Measurements from ENCODE around the gene EXOG. TPM values are rescaled to one million over a fixed set of nuclear protein-coding genes. Genes with fewer than 3 reads are reported as not detected.

Gene EXOG
- total RNA-seq, 2 donors from 2014 or later = 6.4 to 12.4 TPM

GRCh38 chr3:38567498-38567897, 71.4 kb downstream of the EXOG start:
- no peaks in the 10 kb centered on the region for H3K9me3 ChIP-seq
- TF ChIP-seq POLR2A (IDR thresholded peaks at IDR 0.05) = no peak
- TF ChIP-seq CTCF (IDR thresholded peaks at IDR 0.05) = no peak
- TF ChIP-seq POLR2AphosphoS5 (IDR thresholded peaks at IDR 0.05) = no peak
- H3K27me3 ChIP-seq (replicated peaks; ENCODE audit: insufficient read depth) = no peaks in the 10 kb centered on the region
- H3K4me3 ChIP-seq = no peak overlapping the region
- H3K36me3 ChIP-seq = no peaks in the 10 kb centered on the region
- 92% methylated on average over 4 of the region's 4 CpGs for WGBS
- intact Hi-C loops (cut with DNase I) = no loop called here
- no peak overlapping the region for H3K27ac ChIP-seq
- DNase-seq (ENCODE audit: low spot score) = no peak
- no peaks in the 10 kb centered on the region for H3K4me1 ChIP-seq (replicated peaks)

GRCh38 chr3:38573111-38573510, 77.0 kb downstream of the EXOG start:
- no peak for DNase-seq (ENCODE audit: low spot score)
- TF ChIP-seq POLR2AphosphoS5 (IDR thresholded peaks at IDR 0.05) (no peak), CTCF (IDR thresholded peaks at IDR 0.05) (no peak), POLR2A (IDR thresholded peaks at IDR 0.05) (no peak)
- H3K4me1 ChIP-seq (replicated peaks) = no peaks in the 10 kb centered on the region
- H3K27me3 ChIP-seq (replicated peaks; ENCODE audit: insufficient read depth) = no peaks in the 10 kb centered on the region
- no peak overlapping the region for H3K4me3 ChIP-seq
- no peaks in the 10 kb centered on the region for H3K9me3 ChIP-seq
- intact Hi-C loops (cut with DNase I) = no loop called here
- no peak overlapping the region for H3K27ac ChIP-seq
- no peaks in the 10 kb centered on the region for H3K36me3 ChIP-seq
- 95% methylated on average over 3 of the region's 3 CpGs for WGBS

- Histone ChIP-seq H3K4me3 (no peak overlapping the region), H3K9me3 (no peaks in the 10 kb centered on the region), H3K27ac (no peak overlapping the region), H3K27me3 (replicated peaks; ENCODE audit: insufficient read depth) (no peaks in the 10 kb centered on the region), H3K36me3 (no peaks in the 10 kb centered on the region), H3K4me1 (replicated peaks) (no peaks in the 10 kb centered on the region)
- 55% methylated on average over 3 of the region's 3 CpGs for WGBS
- intact Hi-C loops (cut with DNase I) = no loop called here
- DNase-seq (ENCODE audit: low spot score) = no peak
- TF ChIP-seq POLR2A (IDR thresholded peaks at IDR 0.05) (no peak), POLR2AphosphoS5 (IDR thresholded peaks at IDR 0.05) (no peak), CTCF (IDR thresholded peaks at IDR 0.05) (no peak)
Measured at GRCh38 chr3:38573556-38573955, 77.4 kb downstream of the EXOG start.

- Histone ChIP-seq H3K27ac (no peak overlapping the region), H3K4me1 (replicated peaks) (no peaks in the 10 kb centered on the region), H3K36me3 (no peaks in the 10 kb centered on the region), H3K4me3 (no peak overlapping the region), H3K27me3 (replicated peaks; ENCODE audit: insufficient read depth) (no peaks in the 10 kb centered on the region), H3K9me3 (no peaks in the 10 kb centered on the region)
- intact Hi-C loops (cut with DNase I) = no loop called here
- DNase-seq (ENCODE audit: low spot score) = no peak
- TF ChIP-seq POLR2A (IDR thresholded peaks at IDR 0.05) (no peak), POLR2AphosphoS5 (IDR thresholded peaks at IDR 0.05) (no peak), CTCF (IDR thresholded peaks at IDR 0.05) (no peak)
- 84% methylated on average over 6 of the region's 6 CpGs for WGBS
Measured at GRCh38 chr3:38574411-38575278, 78.5 kb downstream of the EXOG start.

GRCh38 chr3:38575279-38575843, 79.2 kb downstream of the EXOG start:
- H3K27me3 ChIP-seq (replicated peaks; ENCODE audit: insufficient read depth) = no peaks in the 10 kb centered on the region
- H3K9me3 ChIP-seq = no peaks in the 10 kb centered on the region
- TF ChIP-seq POLR2A (IDR thresholded peaks at IDR 0.05) (no peak), POLR2AphosphoS5 (IDR thresholded peaks at IDR 0.05) (no peak), CTCF (IDR thresholded peaks at IDR 0.05) (no peak)
- intact Hi-C loops (cut with DNase I) = no loop called here
- no peak overlapping the region for H3K4me3 ChIP-seq
- no peaks in the 10 kb centered on the region for H3K36me3 ChIP-seq
- no peaks in the 10 kb centered on the region for H3K4me1 ChIP-seq (replicated peaks)
- no peak overlapping the region for H3K27ac ChIP-seq
- WGBS = 87% methylated on average over 18 of the region's 18 CpGs
- DNase-seq (ENCODE audit: low spot score) = no peak

Measured in prostate gland (tissue), 2 donors.